Myocyte (in vitro differentiated cells): Measurements from ENCODE around the gene PRR4. TPM values are rescaled to one million over a fixed set of nuclear protein-coding genes. Genes with fewer than 3 reads are reported as not detected.

ENCODE experiments used
- DNase-seq: peaks from one replicate; pipeline ENCODE4 v3.0.0-alpha.2; 2012; ENCODE audit warnings: low read depth
- polyA plus RNA-seq: library from polyadenylated mRNA; unstranded; fragments of >200 nt; gene quantifications from one replicate; pipeline ENCODE4 v1.2.1, GENCODE V29; 2012; ENCODE audit warnings: missing spikeins
- total RNA-seq: library from RNA; depleted of rRNA; stranded (reverse); fragments of >200 nt; gene quantifications from 2 replicates; pipeline ENCODE4 v1.2.3, GENCODE V29; 2014

Gene PRR4, protein sequence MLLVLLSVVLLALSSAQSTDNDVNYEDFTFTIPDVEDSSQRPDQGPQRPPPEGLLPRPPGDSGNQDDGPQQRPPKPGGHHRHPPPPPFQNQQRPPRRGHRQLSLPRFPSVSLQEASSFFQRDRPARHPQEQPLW
- total RNA-seq, result 0.43 and 1.7 TPM in 2 replicates
- 5.0 TPM for polyA plus RNA-seq

DNA sequence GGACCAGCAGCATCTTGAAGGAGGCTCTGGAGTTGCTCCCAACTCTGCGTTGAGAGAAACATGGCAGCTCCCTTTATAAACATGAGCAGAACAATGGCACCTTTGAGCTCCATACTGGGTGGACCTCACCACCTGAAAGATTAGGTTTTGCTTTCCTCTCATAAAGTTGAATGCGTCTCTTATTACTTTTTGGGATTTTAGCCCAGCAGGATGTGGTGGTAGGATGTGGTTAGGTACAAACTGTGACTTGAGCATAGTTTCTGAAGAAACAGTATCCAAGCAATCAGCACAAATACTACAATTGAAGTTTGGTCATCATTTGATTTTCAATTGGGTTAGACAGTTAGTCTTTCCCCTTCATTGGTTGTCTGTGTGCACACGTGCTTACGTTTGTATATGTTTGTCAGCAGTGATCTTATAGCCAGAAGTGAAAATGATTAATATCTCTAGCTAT lies at the start of gene PRR4:
Gene PRR4 (minus strand): TSS at position 51 of the 454 bp plus-strand sequence. CDS start 38 bp downstream, at position 13.
- peak; percentile 17 for DNase-seq

DNA sequence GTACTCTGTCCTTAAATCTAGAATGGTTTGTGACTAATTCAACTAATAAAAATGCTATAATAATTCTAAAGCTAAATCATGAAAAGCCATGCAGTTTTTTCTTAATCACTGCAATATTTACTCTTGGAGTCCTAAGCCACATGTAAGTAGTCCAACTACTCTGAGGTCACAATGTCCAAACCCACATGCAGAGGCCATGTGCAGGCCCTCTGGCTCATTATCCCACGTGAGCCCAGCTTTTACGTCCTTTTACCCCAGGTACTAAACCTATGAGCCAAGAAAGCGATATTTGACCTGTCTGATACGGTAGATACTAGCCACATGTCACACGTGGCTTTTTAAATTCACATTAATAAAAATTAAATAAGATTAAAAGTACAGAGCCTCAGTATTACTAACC lies 47.6 kb upstream of the PRR4 start:
- DNase-seq, result no peak

DNA sequence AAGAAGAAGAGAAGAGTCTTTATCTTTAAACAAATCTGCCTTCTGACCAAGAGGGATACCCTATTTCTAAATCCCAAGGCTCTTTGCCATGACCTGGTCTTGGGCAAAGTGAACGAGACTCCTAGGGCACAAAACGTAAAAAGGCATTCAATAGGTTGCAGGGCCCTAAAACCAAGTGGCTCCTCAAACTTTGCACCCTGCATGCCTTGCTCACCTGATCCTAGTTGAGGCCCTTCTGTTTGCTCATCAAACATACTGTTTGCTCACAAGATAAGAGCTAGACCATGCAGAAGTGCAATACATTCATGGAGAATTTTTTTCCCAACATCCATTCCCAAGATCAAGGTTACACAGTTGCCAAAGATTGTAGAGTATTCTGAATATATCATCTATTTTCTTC lies 42.7 kb upstream of the PRR4 start:
- DNase-seq, result no peak

DNA sequence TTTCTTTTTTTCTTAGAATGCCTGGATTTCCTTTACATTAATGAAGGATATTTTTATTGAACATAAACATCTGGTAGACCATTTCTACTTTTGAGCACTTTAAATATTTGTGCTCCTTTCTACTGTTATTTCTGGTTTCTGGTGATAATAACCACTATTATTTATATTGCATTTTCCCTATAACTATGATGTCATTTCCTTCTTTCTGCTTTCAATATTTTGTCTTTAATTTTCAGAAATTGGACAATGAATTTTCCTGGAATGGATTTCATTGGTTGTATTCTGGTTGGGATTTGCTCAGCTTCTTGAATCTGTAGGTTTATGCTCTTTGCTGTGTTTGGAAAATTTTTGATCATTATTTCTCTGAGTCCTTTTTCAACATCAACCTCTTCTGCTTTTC lies 40.0 kb upstream of the PRR4 start:
- no peak for DNase-seq

DNA sequence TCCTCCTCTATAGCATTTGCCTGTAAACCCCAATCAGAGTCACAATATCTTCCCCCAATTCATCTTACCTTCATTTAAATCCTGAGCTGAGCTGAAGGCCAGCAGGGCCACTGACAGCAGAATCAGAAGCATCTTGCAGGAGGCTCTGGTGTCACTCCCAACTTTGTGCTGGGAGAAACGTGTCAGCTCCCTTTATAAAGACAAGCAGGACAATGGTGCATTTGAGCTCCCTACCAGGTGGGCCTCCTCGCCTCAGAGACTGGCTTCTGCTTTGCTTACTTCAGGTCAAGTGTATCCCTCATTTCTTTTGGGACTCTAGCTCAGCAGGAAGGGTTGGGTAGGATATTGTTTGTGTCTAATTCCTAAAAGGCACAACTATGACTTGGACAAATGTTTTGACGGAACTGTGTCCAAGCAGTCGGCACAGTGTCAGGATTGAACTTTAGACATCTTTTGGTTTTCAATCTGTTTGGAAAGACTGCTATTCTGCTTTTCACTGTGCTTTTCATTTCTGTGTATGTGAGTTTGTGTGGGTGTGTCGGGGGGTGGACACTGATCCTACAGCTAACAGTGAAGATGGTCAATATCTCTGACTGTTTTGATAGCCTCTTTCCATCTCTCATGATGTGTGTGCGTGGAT lies 34.9 kb upstream of the PRR4 start, which contains the start of gene PRH1:
Gene PRH1 (minus strand): TSS at position 170 of the 640 bp plus-strand sequence. CDS start 38 bp downstream, at position 132.
- no peak for DNase-seq

DNA sequence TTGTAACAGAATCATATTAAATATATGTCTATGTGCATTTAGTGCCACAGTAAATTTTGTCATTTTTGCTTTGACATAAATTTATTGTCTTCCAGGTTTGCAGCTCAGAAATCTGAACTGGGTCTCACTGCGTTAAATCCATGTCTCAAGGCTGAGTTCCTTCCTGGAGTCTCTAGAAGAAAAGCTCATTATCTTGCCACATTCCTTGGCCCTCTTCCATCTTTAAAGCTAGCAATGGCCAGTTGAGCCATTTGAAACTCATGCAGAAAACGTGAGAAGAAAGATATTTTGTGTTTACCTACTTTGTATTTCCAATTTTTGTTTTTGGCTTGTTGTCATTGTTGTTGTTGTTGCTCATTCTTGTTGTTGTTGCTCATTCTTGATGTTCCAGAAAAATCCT lies 24.1 kb upstream of the PRR4 start:
- DNase-seq, result peak; percentile 25

DNA sequence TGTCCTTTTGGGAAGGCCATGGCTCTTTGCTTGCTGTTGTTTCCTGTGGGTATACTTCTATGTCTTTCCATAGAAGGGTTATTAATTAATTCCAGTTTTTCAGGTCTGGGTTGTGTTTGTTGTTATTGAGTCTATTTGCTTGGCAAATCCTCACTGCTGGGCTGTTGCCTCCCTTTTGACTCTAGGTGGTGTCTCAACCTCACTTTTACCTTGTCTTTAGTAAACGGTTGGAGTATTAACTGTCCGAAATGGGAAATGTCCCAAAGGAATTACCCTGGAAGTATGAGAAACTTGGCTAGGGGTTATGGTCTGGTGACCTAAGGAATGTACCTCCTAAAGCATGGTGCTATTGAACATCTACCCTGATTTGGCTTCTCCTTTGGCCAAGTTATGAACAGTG lies 18.1 kb upstream of the PRR4 start:
- no peak for DNase-seq

DNA sequence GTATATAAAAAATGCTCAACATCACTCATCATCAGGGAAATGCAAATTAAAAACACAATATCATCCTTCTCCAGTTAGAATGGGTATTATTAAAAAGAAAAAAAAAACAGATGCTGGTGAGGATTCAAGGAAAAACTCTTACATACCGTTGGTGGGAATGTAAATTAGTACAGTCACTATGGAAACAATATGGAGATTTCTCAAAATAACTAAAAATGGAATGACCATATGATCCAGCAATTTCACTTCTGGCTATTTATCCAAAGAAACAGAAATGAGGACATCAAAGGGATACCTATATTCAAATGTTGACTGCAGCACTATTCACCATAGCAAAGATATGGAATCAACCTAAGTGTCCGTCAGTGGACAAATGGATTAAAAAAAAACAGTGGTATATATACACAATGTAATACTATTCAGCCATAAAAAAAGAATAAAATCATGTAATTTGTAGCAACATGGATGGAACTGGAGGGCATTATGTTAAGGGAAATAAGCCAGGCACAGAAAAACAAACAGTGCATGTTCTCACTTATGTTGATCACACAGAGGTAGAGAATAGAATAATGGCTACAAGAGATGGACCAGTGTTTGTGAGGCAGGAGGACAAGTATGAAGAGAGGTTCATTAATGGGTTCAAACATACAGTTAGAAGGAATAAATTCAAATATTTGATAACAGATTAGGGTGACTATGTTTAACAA lies 14.4 kb upstream of the PRR4 start:
- no peak for DNase-seq

DNA sequence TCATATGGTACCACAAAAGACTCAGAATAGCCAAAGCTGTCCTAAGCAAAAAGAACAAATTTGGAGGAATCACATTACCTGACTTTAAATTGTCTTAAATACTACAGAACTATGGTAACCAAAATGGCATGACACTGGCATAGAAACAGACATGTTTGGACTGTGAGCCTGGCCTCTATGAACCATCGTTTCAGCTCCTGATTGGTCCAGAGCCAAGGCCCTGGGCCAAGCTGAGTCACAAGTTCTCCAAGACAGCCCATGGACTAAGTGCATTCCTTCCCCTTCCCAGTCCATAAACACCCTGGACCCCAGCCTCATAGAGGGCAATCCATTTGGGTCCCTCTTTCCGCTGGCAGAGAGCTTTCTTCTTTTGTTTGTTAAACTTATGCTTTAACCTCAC lies 12.1 kb upstream of the PRR4 start:
- DNase-seq, result no peak

DNA sequence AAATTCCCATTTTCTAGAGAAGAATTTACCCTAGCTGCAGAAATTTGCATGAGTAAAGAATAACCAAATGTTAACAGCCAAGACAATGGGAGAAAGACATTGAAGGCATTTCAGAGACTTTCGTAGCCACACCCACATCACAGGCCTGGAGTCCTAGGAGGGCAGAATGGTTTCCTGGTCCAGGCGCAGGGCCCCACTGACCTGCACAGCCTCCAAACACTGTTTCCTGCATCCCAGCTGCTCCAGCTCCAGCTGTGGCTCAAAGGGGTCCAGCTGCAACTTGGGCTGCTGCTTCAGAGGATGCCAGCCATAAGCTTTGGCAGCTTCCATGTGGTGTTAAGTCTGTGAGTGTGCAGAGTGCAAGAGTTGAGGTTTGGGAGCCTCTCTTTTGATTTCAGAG lies 6.5 kb upstream of the PRR4 start:
- no peak for DNase-seq

DNA sequence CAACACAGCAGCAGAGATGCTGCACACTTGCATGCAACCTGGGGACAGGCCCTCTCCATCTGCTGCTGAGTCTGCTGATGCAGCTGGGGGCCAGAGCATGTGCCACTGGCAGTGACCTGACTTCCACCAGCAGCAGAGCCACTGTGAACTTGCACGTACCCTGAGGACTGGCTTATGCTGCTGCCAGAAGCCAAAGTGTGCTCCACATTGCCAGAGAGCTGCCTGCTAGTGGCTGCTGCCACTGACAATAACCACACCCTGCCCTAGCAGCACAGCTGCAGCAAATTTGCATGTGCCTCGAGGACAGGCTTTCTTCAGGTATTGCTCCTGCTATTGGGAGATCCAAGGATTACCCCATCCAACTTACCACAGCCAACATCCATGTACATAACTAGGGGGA lies 4.5 kb upstream of the PRR4 start:
- peak; percentile 9 for DNase-seq

DNA sequence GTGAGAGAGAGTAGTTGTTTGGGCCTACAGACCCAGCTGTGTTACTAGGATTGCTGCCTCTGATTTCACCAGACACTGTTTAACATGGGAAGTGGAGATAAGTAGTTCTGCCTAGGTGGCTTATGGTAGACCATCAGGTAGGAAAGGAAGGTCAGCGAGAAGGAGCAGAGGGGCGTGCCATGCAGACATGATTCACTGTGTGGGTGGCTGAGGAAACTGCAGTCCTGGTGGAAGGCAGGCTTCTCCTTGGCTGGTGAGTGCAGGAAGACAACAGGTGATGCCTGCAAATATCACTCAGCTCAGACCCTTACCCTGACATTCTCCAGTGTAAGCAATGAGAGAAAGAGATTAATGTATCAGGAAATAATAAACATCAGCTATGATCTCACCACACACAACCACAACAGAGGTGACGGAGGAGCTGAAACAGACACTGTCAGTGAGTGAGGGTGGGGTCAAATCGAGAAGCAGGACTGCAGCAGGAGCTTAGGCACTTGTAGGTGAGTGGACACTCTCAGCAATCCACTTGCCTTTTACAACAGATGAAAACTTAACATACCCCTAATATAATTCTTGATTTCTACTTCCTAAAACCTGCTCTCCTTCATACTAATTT lies 2.1 kb upstream of the PRR4 start:
- peak; percentile 17 for DNase-seq

DNA sequence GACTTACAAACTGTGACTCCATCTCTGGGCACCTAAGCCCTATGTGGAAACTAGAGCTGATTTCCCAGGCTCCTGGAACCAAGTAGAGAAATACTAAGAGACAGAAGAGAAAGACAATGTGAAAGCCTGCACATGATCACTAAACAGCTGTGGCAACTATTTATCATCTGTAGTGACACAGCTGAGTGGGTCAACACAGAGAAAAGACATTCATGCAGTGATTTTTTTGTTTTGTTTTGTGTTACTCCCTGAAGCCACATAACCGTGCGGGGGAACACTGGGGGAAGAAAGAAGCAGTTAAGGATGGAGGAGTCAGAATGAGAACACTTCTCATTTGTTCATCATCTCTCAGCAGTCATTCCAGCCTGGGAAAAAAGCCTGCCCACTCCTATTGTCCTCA lies 1.5 kb downstream of the PRR4 start:
- peak; percentile 88 for DNase-seq

DNA sequence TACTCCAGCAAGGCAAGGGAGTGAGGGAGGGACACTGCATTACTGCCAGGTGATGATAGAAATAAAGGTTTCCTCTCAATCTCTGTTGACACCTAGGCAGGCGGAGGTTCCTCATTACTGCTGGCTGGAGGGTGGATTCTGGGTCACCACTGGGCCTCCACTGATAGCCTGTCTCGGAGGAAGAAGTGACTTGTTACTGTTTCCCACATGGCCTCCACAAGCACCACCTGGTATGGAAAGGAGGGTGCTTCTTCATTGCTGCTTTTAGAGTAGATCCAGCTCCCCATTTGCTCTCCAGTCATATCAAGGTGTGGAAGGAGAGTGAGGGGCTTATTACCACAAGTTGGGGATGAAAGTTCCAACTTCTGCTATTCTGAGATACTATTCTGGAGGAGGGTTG lies 6.4 kb downstream of the PRR4 start:
- DNase-seq, result no peak

DNA sequence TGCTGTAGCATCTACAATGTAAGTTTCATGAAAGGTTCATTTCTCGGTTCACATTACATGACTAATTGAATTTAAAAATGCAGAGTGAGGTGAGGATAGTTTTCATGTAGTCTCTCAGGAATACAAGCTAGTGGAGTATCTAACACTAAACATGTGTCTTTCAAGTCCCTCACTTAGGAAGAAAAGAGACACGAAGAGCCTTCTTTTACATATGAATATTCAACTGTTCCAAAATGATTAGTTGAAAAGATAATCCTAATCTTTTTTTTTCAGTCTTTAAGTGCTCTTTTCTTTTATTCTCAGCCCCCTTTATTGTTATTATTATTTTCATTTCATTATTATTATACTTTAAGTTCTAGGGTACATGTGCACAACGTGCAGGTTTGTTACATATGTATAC lies 10.8 kb downstream of the PRR4 start:
- no peak for DNase-seq

DNA sequence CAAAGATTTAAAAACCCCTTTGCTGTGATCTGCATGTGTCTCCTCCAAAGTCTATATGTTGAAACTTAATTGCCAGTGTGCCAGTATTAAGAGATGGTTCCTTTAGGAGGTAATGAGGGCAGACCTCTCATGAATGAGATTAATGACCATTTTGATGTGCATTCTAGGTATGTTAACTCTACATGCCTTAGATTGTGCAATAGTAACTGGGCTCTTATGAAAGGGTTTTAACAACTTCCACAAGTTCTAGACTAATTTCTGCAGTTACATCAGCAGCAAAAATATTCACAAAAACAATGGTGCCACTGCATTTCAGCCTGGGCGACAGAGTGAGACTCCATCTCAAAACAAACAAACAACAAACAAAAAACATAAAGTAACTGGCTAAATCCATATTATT lies 19.3 kb downstream of the PRR4 start:
- DNase-seq, result no peak

DNA sequence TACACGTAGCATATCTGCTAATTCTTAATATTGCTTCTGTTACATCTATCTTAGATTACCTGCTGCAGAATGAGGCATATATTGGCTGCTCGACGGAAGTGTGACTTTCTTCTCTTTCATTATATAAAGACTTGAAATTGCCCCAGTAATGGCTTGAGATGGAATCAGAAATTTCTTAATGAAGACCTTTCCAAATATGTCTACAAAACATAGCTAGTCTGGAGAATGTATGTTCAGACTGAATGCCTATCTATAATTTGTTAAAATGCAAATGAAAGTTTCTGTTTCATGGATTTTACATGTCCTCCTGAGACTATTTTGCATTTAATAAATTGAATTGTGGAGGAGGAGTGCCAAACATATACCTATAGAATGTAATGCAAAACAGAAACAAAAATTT lies 23.0 kb downstream of the PRR4 start, which contains the start of gene TAS2R10:
Gene TAS2R10 (minus strand): TSS at position 101 of the 400 bp plus-strand sequence. CDS start 89 bp downstream, at position 12.
- no peak for DNase-seq

DNA sequence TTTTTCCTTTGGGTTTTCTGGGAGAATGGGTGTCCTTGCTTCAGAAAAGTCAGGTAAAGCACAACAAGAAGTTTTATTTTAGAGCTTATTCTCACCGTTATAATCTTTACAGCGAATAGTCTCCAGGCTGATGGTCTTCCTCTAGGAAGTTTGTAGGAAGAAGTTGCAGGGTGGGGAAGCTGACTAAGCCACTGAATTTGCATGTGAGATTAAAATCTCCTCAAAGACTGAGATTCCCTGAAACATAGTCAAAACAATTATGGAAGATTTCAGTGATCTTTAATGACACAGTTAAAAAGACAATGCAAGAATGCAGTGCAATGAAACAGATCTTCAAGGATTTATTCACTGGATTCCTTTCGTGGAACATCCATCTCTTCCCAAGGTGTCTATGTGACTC lies 24.3 kb downstream of the PRR4 start:
- no peak for DNase-seq

DNA sequence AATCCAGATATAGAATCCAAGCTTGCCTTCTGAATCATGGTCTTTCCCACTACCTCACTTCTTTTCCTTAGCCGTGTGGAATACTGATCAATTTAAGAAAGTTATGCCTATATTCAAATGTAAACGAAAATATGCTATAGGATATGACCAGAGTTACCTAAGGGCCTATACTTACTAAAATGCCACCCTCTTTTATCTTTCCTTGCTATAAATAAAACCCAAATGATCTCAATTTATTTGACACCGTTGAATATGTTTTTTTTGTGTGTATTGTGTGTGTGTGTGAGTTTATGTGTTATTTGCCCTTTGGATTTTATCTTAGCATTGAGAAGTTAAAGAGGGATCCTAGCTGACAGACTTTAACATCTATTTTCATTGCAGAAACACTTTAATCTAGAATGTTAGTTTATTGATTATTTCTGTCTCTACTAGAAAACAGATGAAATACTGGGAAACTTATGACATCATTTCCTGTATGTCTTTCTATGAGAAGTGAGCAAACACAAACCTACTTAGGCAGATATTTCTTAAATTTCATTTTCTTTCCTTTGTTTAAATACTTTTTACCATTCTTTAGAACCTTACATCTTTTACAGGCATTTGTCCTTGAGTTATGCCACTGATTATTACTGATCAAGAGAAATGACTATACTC lies 37.3 kb downstream of the PRR4 start:
- DNase-seq, result no peak

DNA sequence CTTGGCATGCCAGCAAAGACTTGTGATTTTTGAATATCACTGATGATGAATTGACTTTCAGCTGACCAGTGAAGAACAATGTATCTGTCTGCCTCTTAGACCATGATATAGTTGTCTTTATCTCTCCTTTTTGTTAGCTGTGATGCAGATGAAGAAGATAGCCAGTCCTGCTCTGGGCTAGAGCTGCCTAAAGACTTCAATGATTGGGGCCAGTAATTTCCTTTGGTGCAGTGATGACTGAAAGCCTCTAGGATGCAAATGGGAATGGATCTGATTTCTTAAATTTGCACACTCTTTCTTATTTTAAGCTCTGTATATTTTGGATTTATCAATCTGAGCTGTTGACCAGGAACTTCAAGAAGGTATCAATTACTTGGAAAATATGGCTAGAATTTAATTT lies 39.2 kb downstream of the PRR4 start, which contains the start of gene TAS2R9:
Gene TAS2R9 (minus strand): TSS at position 101 of the 400 bp plus-strand sequence. CDS start 93 bp downstream, at position 8.
- no peak for DNase-seq

DNA sequence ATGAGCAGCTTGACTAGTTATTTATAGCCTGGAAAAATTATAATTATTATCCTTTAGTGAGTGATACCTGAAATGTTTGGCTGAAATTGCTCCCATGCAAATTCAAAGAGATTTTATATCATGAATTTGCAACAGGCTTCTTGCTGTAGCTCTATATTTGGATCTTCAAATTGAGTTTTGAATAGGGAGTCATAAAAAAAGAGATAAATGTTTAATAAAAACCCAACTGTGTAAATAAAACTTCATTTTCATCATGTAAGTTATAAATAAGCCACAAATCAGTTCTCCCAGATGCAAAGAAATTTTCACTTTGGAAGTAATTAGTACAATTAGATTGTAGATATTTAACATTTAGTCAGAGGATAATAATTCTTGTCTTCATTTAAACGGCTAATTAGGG lies 42.1 kb downstream of the PRR4 start, which contains the start of gene TAS2R8:
Gene TAS2R8 (minus strand): TSS at position 101 of the 400 bp plus-strand sequence. CDS start 306 bp downstream, outside the sequence.
- DNase-seq, result no peak
